OCI-LY1 (cell line): ENCODE measurements around the gene THOC7.

Experiments used
- H2AFZ ChIP-seq: fragments of 200-600 bp; sonication (generic), shearing (Covaris generic); 2 replicates; pipeline ENCODE4 v1.6.0; 2014; ENCODE audit warnings: antibody characterized with exemption, mild to moderate bottlenecking, low read length
- H3F3A ChIP-seq: fragments of 200-600 bp; sonication (generic), shearing (Covaris generic); 2 replicates; pipeline ENCODE4 v1.6.0; 2014; ENCODE audit warnings: mild to moderate bottlenecking, antibody characterized with exemption, low read length, moderate library complexity; ENCODE audit not compliant: insufficient read depth
- H3K27ac ChIP-seq: fragments of 200-600 bp; sonication (generic); 2 replicates; pipeline ENCODE4 v1.5.1; 2014; ENCODE audit warnings: low read length, mixed run types, mild to moderate bottlenecking, low read depth; ENCODE audit not compliant: poor library complexity, severe bottlenecking
- H3K27me3 ChIP-seq: fragments of 200-600 bp; sonication (generic); 2 replicates; pipeline ENCODE4 v1.6.0; 2014; ENCODE audit warnings: antibody characterized with exemption, mild to moderate bottlenecking, low read length, moderate library complexity; ENCODE audit not compliant: insufficient read depth
- H3K36me3 ChIP-seq: fragments of 200-600 bp; sonication (generic); 2 replicates; pipeline ENCODE4 v1.6.1; 2014; ENCODE audit warnings: mild to moderate bottlenecking, antibody characterized with exemption, low read length, moderate library complexity, mixed read lengths; ENCODE audit not compliant: insufficient read depth
- H3K4me1 ChIP-seq: fragments of 200-600 bp; sonication (generic); 2 replicates; pipeline ENCODE4 v1.5.1; 2014; ENCODE audit warnings: mild to moderate bottlenecking, low read length, moderate library complexity; ENCODE audit not compliant: insufficient read depth, severe bottlenecking
- H3K4me2 ChIP-seq: fragments of 200-600 bp; sonication (generic), shearing (Covaris generic); 2 replicates; pipeline ENCODE4 v1.6.1; 2014; ENCODE audit warnings: low read length
- H3K4me3 ChIP-seq: fragments of 200-600 bp; sonication (generic); 2 replicates; pipeline ENCODE4 v1.5.1; 2014; ENCODE audit warnings: low read length, low read depth, mild to moderate bottlenecking, mixed read lengths; ENCODE audit not compliant: poor library complexity, severe bottlenecking
- H3K79me2 ChIP-seq: fragments of 200-600 bp; shearing (Covaris generic); 2 replicates; pipeline ENCODE4 v1.6.1; 2016; ENCODE audit warnings: mixed run types, low read length, mixed read lengths; ENCODE audit not compliant: insufficient read depth
- H3K9ac ChIP-seq: fragments of 200-600 bp; sonication (generic), shearing (Covaris generic); 2 replicates; pipeline ENCODE4 v1.6.1; 2014; ENCODE audit warnings: mild to moderate bottlenecking, low read length, mixed read lengths
- H3K9me2 ChIP-seq: fragments of 200-600 bp; sonication (generic), shearing (Covaris generic); 2 replicates; pipeline ENCODE4 v1.6.1; 2014; ENCODE audit warnings: low read depth, mild to moderate bottlenecking, low read length, mixed read lengths
- H3K9me3 ChIP-seq: fragments of 200-600 bp; shearing (Covaris generic); 2 replicates; pipeline ENCODE4 v1.6.1; 2014; ENCODE audit warnings: low read length, mixed read lengths
- H4K20me1 ChIP-seq: fragments of 200-600 bp; sonication (generic), shearing (Covaris generic); 2 replicates; pipeline ENCODE4 v1.6.0; 2016; ENCODE audit warnings: mild to moderate bottlenecking, low read length; ENCODE audit not compliant: insufficient read depth
- CTCF ChIP-seq: fragments of 200-600 bp; sonication (generic), shearing (Covaris generic); IDR thresholded peaks from 2 replicates; pipeline ENCODE4 v1.5.1; 2017; ENCODE audit warnings: mild to moderate bottlenecking, antibody characterized with exemption, low read length, moderate library complexity, mixed read lengths
- EZH2 ChIP-seq: fragments of 200-600 bp; sonication (generic), shearing (Covaris generic); IDR thresholded peaks from 2 replicates; pipeline ENCODE4 v1.8.0; 2017; ENCODE audit warnings: borderline replicate concordance, mixed run types, mild to moderate bottlenecking, antibody characterized with exemption, low read length, moderate library complexity, mixed read lengths

The THOC7 gene

DNA sequence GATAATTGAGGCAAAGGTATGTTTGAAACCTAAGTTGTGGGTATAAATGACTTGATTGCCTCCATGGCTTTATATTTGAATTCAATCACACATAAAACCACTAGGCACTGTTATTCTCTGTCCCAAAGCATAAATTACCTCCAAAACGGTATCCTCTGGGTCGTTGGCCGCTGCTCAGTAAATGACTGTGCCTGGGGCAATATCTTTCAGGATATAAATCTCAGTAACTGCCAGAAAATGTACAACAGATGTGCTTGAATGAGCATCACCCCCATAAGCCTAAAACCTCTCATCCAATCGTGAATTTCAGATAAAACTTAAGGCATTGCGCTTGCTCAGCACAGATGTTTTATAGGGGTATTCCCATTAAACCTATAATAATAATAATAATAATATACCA is 63.5 kb downstream of the THOC7 start:
- Histone ChIP-seq H3K9me2 (no peaks in the 10 kb centered on the region), H2AFZ (no peak overlapping the region), H3K36me3 (no peaks in the 10 kb centered on the region), H3K4me1 (no peaks in the 10 kb centered on the region), H3K79me2 (no peaks in the 10 kb centered on the region), H3K9ac (no peak overlapping the region), H3K27ac (no peak overlapping the region), H3F3A (no peaks in the 10 kb centered on the region), H3K4me3 (no peak overlapping the region), H3K9me3 (no peaks in the 10 kb centered on the region), H4K20me1 (no peaks in the 10 kb centered on the region), H3K4me2 (no peak overlapping the region), H3K27me3 (no peaks in the 10 kb centered on the region)
- TF ChIP-seq CTCF (no peak), EZH2 (no peak)

DNA sequence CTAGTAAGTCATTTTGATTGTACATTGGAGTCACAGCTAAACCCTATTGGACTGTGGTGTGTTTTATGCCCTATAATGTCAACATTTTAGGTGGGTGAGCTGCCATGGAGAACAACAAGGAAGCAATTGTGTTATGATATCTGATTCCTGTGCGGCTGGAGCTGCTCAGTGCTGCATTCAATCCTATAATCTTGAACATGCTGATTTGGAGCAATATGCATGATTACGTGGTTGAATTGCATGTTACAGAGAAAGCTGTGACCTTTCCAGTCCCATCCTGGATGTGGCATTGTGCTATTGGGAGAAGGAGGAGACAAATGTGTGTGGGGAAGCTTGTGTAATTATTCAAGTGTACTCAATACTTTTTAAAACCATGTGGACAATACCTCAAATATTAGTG is 64.7 kb downstream of the THOC7 start:
- Histone ChIP-seq H4K20me1 (no peaks in the 10 kb centered on the region), H3K9me2 (no peaks in the 10 kb centered on the region), H3F3A (no peaks in the 10 kb centered on the region), H3K4me3 (no peak overlapping the region), H3K79me2 (no peaks in the 10 kb centered on the region), H3K27me3 (no peaks in the 10 kb centered on the region), H3K4me2 (no peak overlapping the region), H3K4me1 (no peaks in the 10 kb centered on the region), H2AFZ (no peak overlapping the region), H3K27ac (no peak overlapping the region), H3K9me3 (no peaks in the 10 kb centered on the region), H3K9ac (no peak overlapping the region), H3K36me3 (no peaks in the 10 kb centered on the region)
- no peak for TF ChIP-seq CTCF
- TF ChIP-seq EZH2, result no peak

DNA sequence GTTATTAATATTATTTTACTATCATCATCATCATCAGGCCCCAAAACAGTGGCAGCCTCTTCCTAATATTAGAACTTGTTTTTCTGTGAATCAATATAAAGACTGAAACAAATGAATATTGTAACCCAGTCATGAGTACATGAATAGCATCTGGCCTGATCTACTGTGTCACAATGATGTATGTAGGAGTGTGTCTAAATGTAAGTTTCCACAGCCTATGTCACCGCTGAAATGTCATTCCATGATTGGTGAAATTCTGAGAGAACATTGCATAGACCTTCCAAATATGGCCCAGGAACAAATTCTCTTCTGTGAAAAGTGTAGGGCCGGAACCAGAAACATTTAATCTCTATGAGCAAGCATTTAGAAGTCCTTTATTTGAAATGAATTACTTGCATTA is 65.1 kb downstream of the THOC7 start:
- Histone ChIP-seq H3K9me2 (no peaks in the 10 kb centered on the region), H3K27me3 (no peaks in the 10 kb centered on the region), H3K4me2 (no peak overlapping the region), H3F3A (no peaks in the 10 kb centered on the region), H3K9ac (no peak overlapping the region), H4K20me1 (no peaks in the 10 kb centered on the region), H3K36me3 (no peaks in the 10 kb centered on the region), H3K79me2 (no peaks in the 10 kb centered on the region), H3K4me1 (no peaks in the 10 kb centered on the region), H2AFZ (no peak overlapping the region), H3K9me3 (no peaks in the 10 kb centered on the region), H3K27ac (no peak overlapping the region), H3K4me3 (no peak overlapping the region)
- no peak for TF ChIP-seq CTCF
- no peak for TF ChIP-seq EZH2
